Gastroesophageal sphincter (tissue), 4 donors: ENCODE measurements around the gene USP24. TPM values are rescaled to one million over a fixed set of nuclear protein-coding genes. Genes with fewer than 3 reads are reported as not detected.

Experiments used
- ATAC-seq: fragments of 150-250 bp; one replicate; pipeline ENCODE4 v1.9.1; 2016; ENCODE audit warnings: mild to moderate bottlenecking, moderate library complexity
- H3K27ac ChIP-seq, 4 donors: fragments of 200-600 bp; sonication (generic) in 3 of 4; 1 replicate in 3 of 4; 2 replicates in 1 of 4; pipeline ENCODE4 v1.5.1; 2016 to 2019
- H3K27me3 ChIP-seq: fragments of 200-600 bp; sonication (generic); one replicate; pipeline ENCODE4 v1.5.1; 2019
- H3K36me3 ChIP-seq, 2 donors: fragments of 200-600 bp; sonication (generic); one replicate each; pipeline ENCODE4 v1.5.1; 2019; ENCODE audit warnings: control low read depth in 1 of 2
- H3K4me1 ChIP-seq, 3 donors: fragments of 200-600 bp; sonication (generic); 1 replicate in 2 of 3; 2 replicates in 1 of 3; pipeline ENCODE4 v1.5.1; 2016 to 2019; ENCODE audit warnings: control low read depth in 2 of 3
- H3K4me3 ChIP-seq, 2 donors: fragments of 200-600 bp; sonication (generic); one replicate each; pipeline ENCODE4 v1.5.1; 2019; ENCODE audit warnings: mild to moderate bottlenecking in 1 of 2, moderate library complexity in 1 of 2
- H3K9me3 ChIP-seq, 3 donors: fragments of 200-600 bp; sonication (generic); one replicate each; pipeline ENCODE4 v1.5.1; 2017 to 2019; ENCODE audit warnings: control low read depth in 2 of 3
- CTCF ChIP-seq, 4 experiments: fragments of 200-600 bp in 2 of 4; fragments of 450-650 bp in 2 of 4; sonication (generic) in 1 of 4; IDR thresholded peaks; one replicate each; pipeline ENCODE4 v1.5.1; 2017 to 2019; ENCODE audit warnings: antibody characterized with exemption in 4 of 4, mild to moderate bottlenecking in 2 of 4, moderate library complexity in 2 of 4
- EP300 ChIP-seq: sonication (generic); formaldehyde crosslinking; IDR thresholded peaks from one replicate; pipeline ENCODE4 v1.6.1; 2017; ENCODE audit warnings: antibody characterized with exemption, mild to moderate bottlenecking
- POLR2A ChIP-seq, 2 donors: fragments of 450-650 bp; IDR thresholded peaks; one replicate each; pipeline ENCODE4 v1.6.1; 2017; ENCODE audit warnings: antibody characterized with exemption in 2 of 2, mild to moderate bottlenecking in 2 of 2, moderate library complexity in 1 of 2
- POLR2AphosphoS5 ChIP-seq: sonication (generic); formaldehyde crosslinking; IDR thresholded peaks from one replicate; pipeline ENCODE4 v1.6.1; 2017; ENCODE audit warnings: antibody characterized with exemption
- WGBS, 2 donors: methylation state at CpG; one replicate each; pipeline ENCODE4 v1.1.5; 2018; ENCODE audit warnings: low coverage in 1 of 2; 5-methylcytosine and 5-hydroxymethylcytosine counted together
- total RNA-seq, 4 donors: library from RNA; depleted of rRNA; stranded (reverse); fragments of >200 nt; gene quantifications; one replicate each; pipeline ENCODE4 v1.1.0, GENCODE V29; 2016

Gene USP24
- total RNA-seq, 4 donors from 2014 or later: 36.8 to 54.8 (median 45.5) TPM

GRCh38 chr1:55138823-55139222, 76.3 kb downstream of the USP24 start:
- Histone ChIP-seq H3K27me3 (no peaks in the 10 kb centered on the region), H3K27ac (no peak overlapping the region), H3K36me3 (peaks cover 7 to 91% of the 10 kb centered on the region in 2 donors), H3K9me3 (no peaks in the 10 kb centered on the region), H3K4me3 (no peak overlapping the region), H3K4me1 (peaks cover 0 to 6% (median 0%) of the 10 kb centered on the region in 3 donors)
- WGBS, 2 donors: 79 to 100% methylated on average over 2 of the region's 2 CpGs
- no peak for TF ChIP-seq CTCF (IDR thresholded peaks at IDR 0.05)
- TF ChIP-seq POLR2A (IDR thresholded peaks at IDR 0.05): no peak
- no peak for TF ChIP-seq POLR2AphosphoS5
- no peak for TF ChIP-seq EP300
- no peak for ATAC-seq

GRCh38 chr1:55134152-55134808, 80.9 kb downstream of the USP24 start:
- TF ChIP-seq POLR2A (IDR thresholded peaks at IDR 0.05) (no peak), CTCF (IDR thresholded peaks at IDR 0.05) (no peak), EP300 (no peak)
- Histone ChIP-seq H3K9me3 (no peaks in the 10 kb centered on the region), H3K4me1 (peaks cover 0 to 16% (median 0%) of the 10 kb centered on the region in 3 donors), H3K4me3 (no peak overlapping the region), H3K36me3 (peaks cover 12 to 93% of the 10 kb centered on the region in 2 donors), H3K27me3 (no peaks in the 10 kb centered on the region), H3K27ac (no peak overlapping the region)
- WGBS, 2 donors: 86 to 96% methylated on average over 6 to 7 of the region's 7 CpGs
- ATAC-seq: no peak

- WGBS, 2 donors: 73% methylated on average over 2 of the region's 2 CpGs; no CpG with 5 or more reads in 1 of the 2 donors
- no peaks in the 10 kb centered on the region for H3K27me3 ChIP-seq
- ATAC-seq: no peak
- no peaks in the 10 kb centered on the region for H3K9me3 ChIP-seq
- H3K36me3 ChIP-seq: peaks cover 7 to 88% of the 10 kb centered on the region in 2 donors
- H3K27ac ChIP-seq: no peak overlapping the region
- no peak overlapping the region for H3K4me3 ChIP-seq
- peaks cover 0 to 19% (median 0%) of the 10 kb centered on the region in 3 donors for H3K4me1 ChIP-seq
- no peak for TF ChIP-seq CTCF (IDR thresholded peaks at IDR 0.05)
- TF ChIP-seq POLR2AphosphoS5: no peak
- no peak for TF ChIP-seq EP300
- no peak for TF ChIP-seq POLR2A (IDR thresholded peaks at IDR 0.05)
These were observed 83.4 kb downstream of the USP24 start for GRCh38 chr1:55131801-55132200.

GRCh38 chr1:55131218-55131617, 83.9 kb downstream of the USP24 start:
- WGBS, 2 donors: 24 to 44% methylated on average over 2 of the region's 2 CpGs
- Histone ChIP-seq H3K4me3 (no peak overlapping the region), H3K27me3 (no peaks in the 10 kb centered on the region), H3K9me3 (no peaks in the 10 kb centered on the region), H3K27ac (no peak overlapping the region), H3K4me1 (peaks cover 0 to 19% (median 0%) of the 10 kb centered on the region in 3 donors), H3K36me3 (peaks cover 7 to 88% of the 10 kb centered on the region in 2 donors)
- no peak for ATAC-seq
- TF ChIP-seq POLR2AphosphoS5: no peak
- TF ChIP-seq EP300: no peak
- TF ChIP-seq POLR2A (IDR thresholded peaks at IDR 0.05): no peak
- no peak for TF ChIP-seq CTCF (IDR thresholded peaks at IDR 0.05)

- H3K27ac ChIP-seq: no peak overlapping the region
- no peaks in the 10 kb centered on the region for H3K9me3 ChIP-seq
- H3K4me3 ChIP-seq: no peak overlapping the region
- ATAC-seq: no peak
- no peaks in the 10 kb centered on the region for H3K27me3 ChIP-seq
- peaks cover 0 to 19% (median 0%) of the 10 kb centered on the region in 3 donors for H3K4me1 ChIP-seq
- peaks cover 7 to 88% of the 10 kb centered on the region in 2 donors for H3K36me3 ChIP-seq
- 39 to 57% methylated on average over 4 of the region's 4 CpGs for WGBS, 2 donors
- TF ChIP-seq POLR2A (IDR thresholded peaks at IDR 0.05) (no peak), POLR2AphosphoS5 (no peak), CTCF (IDR thresholded peaks at IDR 0.05) (no peak), EP300 (no peak)
These were observed 85.9 kb downstream of the USP24 start for GRCh38 chr1:55129194-55129728.
